PC-9 (cell line): ENCODE measurements around the gene IL2RA. TPM values are rescaled to one million over a fixed set of nuclear protein-coding genes. Genes with fewer than 3 reads are reported as not detected.

Experiments used
- BruUV-seq: library from RNA; stranded (reverse); fragments of 400-500 nt; replicated peaks from 2 replicates; lab custom pipeline; 2021; lab: Mats Ljungman, UMichigan
- CTCF ChIA-PET: fragments of 300-600 bp; sonication (Branson Sonifier 250); formaldehyde crosslinking; loops from one replicate; lab custom pipeline; 2022; ENCODE audit warnings: antibody characterized with exemption; lab: Charles Lee
- POLR2A ChIA-PET: fragments of 300-600 bp; sonication (Branson Sonifier 250); formaldehyde crosslinking; loops from one replicate; lab custom pipeline; 2022; ENCODE audit warnings: antibody characterized with exemption; ENCODE audit not compliant: unreplicated experiment; lab: Charles Lee
- DNase-seq, 2 experiments: peaks; one replicate each; pipeline versions ENCODE4 v3.0.0 to v3.0.0-alpha.2; 2015 to 2022; ENCODE audit warnings: mixed read lengths in 1 of 2
- H2AFZ ChIP-seq: fragments of 200-600 bp; sonication (generic); 2 replicates; pipeline ENCODE4 v1.8.1; 2017; ENCODE audit warnings: antibody characterized with exemption
- H3F3A ChIP-seq: fragments of 200-600 bp; sonication (generic); 2 replicates; pipeline ENCODE4 v1.8.1; 2017; ENCODE audit warnings: antibody characterized with exemption, mild to moderate bottlenecking, low read depth; ENCODE audit not compliant: insufficient read depth
- H3K27ac ChIP-seq: fragments of 200-600 bp; sonication (generic); 2 replicates; pipeline ENCODE4 v1.6.1; 2016; ENCODE audit warnings: mixed run types
- H3K27me3 ChIP-seq: fragments of 200-600 bp; sonication (generic); 2 replicates; pipeline ENCODE4 v1.6.1; 2016; ENCODE audit warnings: low read depth, mixed run types; ENCODE audit not compliant: insufficient read depth
- H3K36me3 ChIP-seq: fragments of 200-600 bp; sonication (generic); 2 replicates; pipeline ENCODE4 v1.6.1; 2016; ENCODE audit warnings: low read depth, mixed run types
- H3K4me1 ChIP-seq: fragments of 200-600 bp; sonication (generic); replicated peaks from 2 replicates; pipeline ENCODE4 v1.6.1; 2016; ENCODE audit warnings: mixed run types; ENCODE audit not compliant: insufficient read depth
- H3K4me2 ChIP-seq: fragments of 200-600 bp; sonication (generic); 2 replicates; pipeline ENCODE4 v1.6.1; 2017; ENCODE audit warnings: mixed run types
- H3K4me3 ChIP-seq: fragments of 200-600 bp; sonication (generic); 2 replicates; pipeline ENCODE4 v1.6.1; 2016; ENCODE audit warnings: mixed run types
- H3K79me2 ChIP-seq: fragments of 200-600 bp; sonication (generic); 2 replicates; pipeline ENCODE4 v1.6.1; 2017; ENCODE audit warnings: low read depth, mixed run types
- H3K9me2 ChIP-seq: fragments of 200-600 bp; sonication (generic); 2 replicates; pipeline ENCODE4 v1.8.1; 2017; ENCODE audit warnings: mild to moderate bottlenecking; ENCODE audit not compliant: insufficient read depth
- H3K9me3 ChIP-seq: fragments of 200-600 bp; sonication (generic); 2 replicates; pipeline ENCODE4 v1.8.1; 2016; ENCODE audit warnings: low read depth; ENCODE audit not compliant: insufficient read depth
- H4K20me1 ChIP-seq: fragments of 200-600 bp; sonication (generic); 2 replicates; pipeline ENCODE4 v1.8.1; 2017; ENCODE audit not compliant: insufficient read depth
- EZH2 ChIP-seq: fragments of 200-600 bp; sonication (generic); IDR thresholded peaks from 2 replicates; pipeline ENCODE4 v1.8.0; 2017; ENCODE audit warnings: antibody characterized with exemption, low read depth
- intact Hi-C: fragments of 100-400 bp; cut with micrococcal nuclease; formaldehyde crosslinking; loops from one replicate; pipeline ENCODE4 v1.10.0; 2022; ENCODE audit not compliant: unreplicated experiment
- total RNA-seq: library from RNA; stranded (reverse); gene quantifications from 2 replicates; pipeline ENCODE4 v1.2.3, GENCODE V29; 2021
- TF ChIP-seq, protein P1 (sequence below): fragments of 200-600 bp; sonication (generic); conservative IDR thresholded peaks from 2 replicates; pipeline ENCODE4 v1.6.1; 2017; ENCODE audit warnings: mixed run types, antibody characterized with exemption, mild to moderate bottlenecking, moderate library complexity

The IL2RA gene
- total RNA-seq, 1 experiment from 2014 or later: not detected

DNA sequence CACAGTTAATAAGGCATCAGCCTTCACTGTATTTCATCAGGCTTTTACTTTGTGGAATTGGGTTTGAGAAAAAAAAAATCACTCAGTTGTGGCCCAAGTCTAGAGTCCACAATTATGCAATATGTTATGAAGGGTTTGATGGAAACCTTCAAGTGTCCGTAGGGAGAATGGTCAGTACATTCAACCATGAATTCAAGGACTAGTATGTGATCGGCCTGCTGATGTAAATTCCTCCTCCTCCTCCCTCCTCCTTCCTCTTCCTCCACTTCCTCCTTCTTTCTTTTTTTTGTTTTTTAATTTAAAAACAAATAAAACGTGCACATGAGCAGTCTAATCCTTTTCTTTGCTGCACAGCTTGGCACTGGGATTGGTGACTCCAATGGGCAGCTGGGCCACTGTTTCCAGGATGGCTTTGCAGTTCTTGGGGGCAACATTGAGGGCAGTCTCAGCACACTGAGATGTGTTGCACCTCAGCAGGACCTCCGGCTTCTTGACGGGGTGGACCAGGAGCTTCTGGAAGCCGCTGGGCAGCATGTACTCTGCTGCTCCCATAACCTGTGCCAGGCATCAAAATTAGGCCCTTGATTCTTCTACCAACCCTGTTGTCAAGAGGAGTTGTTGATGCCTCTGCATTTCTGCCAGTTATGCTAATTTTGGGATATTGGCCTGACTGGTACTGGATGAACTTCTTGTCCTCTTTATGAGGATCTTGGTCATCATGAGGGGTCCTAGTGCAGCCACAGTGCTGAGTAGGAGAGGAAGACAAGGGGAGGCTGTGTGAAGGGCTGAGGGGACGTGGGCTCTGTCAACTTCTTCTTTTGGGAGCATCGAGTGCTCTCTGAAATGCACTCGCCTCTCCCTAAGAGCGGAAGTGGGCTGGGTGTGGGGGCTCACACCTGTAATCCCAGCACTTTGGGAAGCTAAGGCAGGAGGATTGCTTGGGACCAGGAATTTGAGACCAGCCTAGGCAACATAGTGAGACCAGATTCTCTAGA lies 9.3 kb upstream of the IL2RA start:
- H3K4me3 ChIP-seq: no peak overlapping the region
- ChIA-PET CTCF (no interaction called here), POLR2A (no interaction called here)
- H3K4me2 ChIP-seq: no peak overlapping the region
- no peaks in the 10 kb centered on the region for H3K9me3 ChIP-seq
- H3K79me2 ChIP-seq: no peaks in the 10 kb centered on the region
- BruUV-seq: no TSS peak
- TF ChIP-seq, protein P1, sequence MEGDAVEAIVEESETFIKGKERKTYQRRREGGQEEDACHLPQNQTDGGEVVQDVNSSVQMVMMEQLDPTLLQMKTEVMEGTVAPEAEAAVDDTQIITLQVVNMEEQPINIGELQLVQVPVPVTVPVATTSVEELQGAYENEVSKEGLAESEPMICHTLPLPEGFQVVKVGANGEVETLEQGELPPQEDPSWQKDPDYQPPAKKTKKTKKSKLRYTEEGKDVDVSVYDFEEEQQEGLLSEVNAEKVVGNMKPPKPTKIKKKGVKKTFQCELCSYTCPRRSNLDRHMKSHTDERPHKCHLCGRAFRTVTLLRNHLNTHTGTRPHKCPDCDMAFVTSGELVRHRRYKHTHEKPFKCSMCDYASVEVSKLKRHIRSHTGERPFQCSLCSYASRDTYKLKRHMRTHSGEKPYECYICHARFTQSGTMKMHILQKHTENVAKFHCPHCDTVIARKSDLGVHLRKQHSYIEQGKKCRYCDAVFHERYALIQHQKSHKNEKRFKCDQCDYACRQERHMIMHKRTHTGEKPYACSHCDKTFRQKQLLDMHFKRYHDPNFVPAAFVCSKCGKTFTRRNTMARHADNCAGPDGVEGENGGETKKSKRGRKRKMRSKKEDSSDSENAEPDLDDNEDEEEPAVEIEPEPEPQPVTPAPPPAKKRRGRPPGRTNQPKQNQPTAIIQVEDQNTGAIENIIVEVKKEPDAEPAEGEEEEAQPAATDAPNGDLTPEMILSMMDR: no peak
- H4K20me1 ChIP-seq: no peaks in the 10 kb centered on the region
- peaks cover 19% of the 10 kb centered on the region; the same call in 1 of the 2 replicates for H3K27me3 ChIP-seq
- H3K36me3 ChIP-seq: no peaks in the 10 kb centered on the region
- intact Hi-C loops: no loop called here
- no peak for DNase-seq
- no peaks in the 10 kb centered on the region for H3F3A ChIP-seq
- H3K4me1 ChIP-seq: no peaks in the 10 kb centered on the region
- H2AFZ ChIP-seq: no peak overlapping the region
- no peaks in the 10 kb centered on the region for H3K9me2 ChIP-seq
- H3K27ac ChIP-seq: no peak overlapping the region

DNA sequence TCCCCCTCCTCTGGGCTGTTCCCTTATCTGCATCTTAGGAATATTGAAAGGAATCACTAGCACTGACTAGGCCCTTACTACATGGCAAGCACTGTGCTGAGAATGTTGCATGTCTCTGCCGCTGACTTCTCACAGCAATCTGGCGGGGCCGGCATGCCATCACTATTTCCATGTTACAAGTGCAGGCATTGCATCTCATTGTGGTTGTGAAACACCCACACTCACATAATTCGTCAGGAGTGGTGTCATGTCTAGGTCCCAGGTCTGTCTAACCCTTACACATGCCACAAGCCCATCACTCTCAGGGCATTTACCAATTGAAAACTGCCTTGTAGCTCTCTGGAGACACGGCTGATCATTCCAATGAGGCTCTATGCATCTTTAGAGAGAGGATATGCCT lies 8.5 kb upstream of the IL2RA start:
- H3K27ac ChIP-seq: no peak overlapping the region
- no peaks in the 10 kb centered on the region for H4K20me1 ChIP-seq
- no peaks in the 10 kb centered on the region for H3K36me3 ChIP-seq
- no peaks in the 10 kb centered on the region for H3F3A ChIP-seq
- H3K4me1 ChIP-seq: no peaks in the 10 kb centered on the region
- no TSS peak for BruUV-seq
- intact Hi-C loops: no loop called here
- TF ChIP-seq, protein P1: no peak
- TF ChIP-seq EZH2: no peak
- POLR2A ChIA-PET: no interaction called here
- no peaks in the 10 kb centered on the region for H3K9me2 ChIP-seq
- no peak overlapping the region for H3K4me2 ChIP-seq
- H3K4me3 ChIP-seq: no peak overlapping the region
- no peak for DNase-seq
- no peaks in the 10 kb centered on the region for H3K79me2 ChIP-seq
- CTCF ChIA-PET: no interaction called here
- no peak overlapping the region for H2AFZ ChIP-seq
- no peaks in the 10 kb centered on the region for H3K9me3 ChIP-seq
- peaks cover 16% of the 10 kb centered on the region; the same call in 1 of the 2 replicates for H3K27me3 ChIP-seq

DNA sequence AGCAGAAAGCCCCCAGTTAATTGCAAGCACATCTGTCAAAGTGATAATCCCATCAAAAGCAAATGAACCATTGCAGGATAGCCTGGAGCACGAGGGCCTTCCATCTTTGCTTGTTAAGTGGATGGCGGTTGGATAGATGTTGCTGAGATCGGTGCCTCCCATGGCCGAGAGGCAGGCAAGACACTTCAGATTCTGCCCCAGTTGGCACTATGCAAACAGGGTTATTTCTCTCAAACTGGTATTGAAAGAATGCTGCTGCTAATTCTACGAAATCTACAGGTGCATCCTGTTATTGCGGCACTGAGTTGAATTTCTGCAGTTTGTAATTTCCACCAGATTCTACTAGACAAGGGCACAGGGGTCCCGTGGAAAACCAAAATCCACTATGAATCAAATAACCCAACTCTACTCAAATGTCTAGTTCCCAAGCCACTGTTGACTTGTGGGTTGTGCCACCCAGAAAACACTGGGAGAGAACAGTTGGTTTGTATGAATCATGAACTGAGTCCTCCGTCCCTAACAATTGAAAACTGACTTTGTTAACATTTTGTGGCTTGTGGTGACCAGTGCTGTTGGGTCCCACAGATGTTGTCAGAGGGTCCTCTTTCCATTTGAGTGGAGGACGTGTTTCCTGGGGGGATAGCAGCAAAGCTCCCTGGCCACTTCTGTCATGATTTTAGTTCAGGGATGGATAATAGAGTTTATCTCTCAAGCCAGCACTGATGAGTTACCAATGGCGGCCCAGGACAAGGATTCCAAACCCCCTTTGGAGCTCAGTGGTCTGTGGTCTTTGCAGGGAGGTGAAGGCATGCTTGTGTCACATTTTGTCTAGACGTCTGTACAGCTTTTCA lies 7.1 kb upstream of the IL2RA start:
- H3K79me2 ChIP-seq: no peaks in the 10 kb centered on the region
- H3F3A ChIP-seq: no peaks in the 10 kb centered on the region
- H3K4me2 ChIP-seq: no peak overlapping the region
- H2AFZ ChIP-seq: no peak overlapping the region
- peaks cover 13% of the 10 kb centered on the region; the same call in 1 of the 2 replicates for H3K27me3 ChIP-seq
- no peaks in the 10 kb centered on the region for H4K20me1 ChIP-seq
- no peaks in the 10 kb centered on the region for H3K36me3 ChIP-seq
- TF ChIP-seq, protein P1: no peak
- no peak for TF ChIP-seq EZH2
- intact Hi-C loops: no loop called here
- H3K4me1 ChIP-seq: no peaks in the 10 kb centered on the region
- ChIA-PET CTCF (no interaction called here), POLR2A (no interaction called here)
- no peaks in the 10 kb centered on the region for H3K9me2 ChIP-seq
- no peak for DNase-seq
- no peaks in the 10 kb centered on the region for H3K9me3 ChIP-seq
- H3K27ac ChIP-seq: no peak overlapping the region
- no peak overlapping the region for H3K4me3 ChIP-seq
- no TSS peak for BruUV-seq
